ENCODE results near the gene CROCC. TPM values are rescaled to one million over a fixed set of nuclear protein-coding genes. Genes with fewer than 3 reads are reported as not detected.
A peak's percentile ranks its signal among the peaks of the same experiment; 100 is the strongest.

Gene CROCC
- total RNA-seq, 4 donors from 2014 or later, result 15.2 to 33.1 (median 22.1) TPM

DNA sequence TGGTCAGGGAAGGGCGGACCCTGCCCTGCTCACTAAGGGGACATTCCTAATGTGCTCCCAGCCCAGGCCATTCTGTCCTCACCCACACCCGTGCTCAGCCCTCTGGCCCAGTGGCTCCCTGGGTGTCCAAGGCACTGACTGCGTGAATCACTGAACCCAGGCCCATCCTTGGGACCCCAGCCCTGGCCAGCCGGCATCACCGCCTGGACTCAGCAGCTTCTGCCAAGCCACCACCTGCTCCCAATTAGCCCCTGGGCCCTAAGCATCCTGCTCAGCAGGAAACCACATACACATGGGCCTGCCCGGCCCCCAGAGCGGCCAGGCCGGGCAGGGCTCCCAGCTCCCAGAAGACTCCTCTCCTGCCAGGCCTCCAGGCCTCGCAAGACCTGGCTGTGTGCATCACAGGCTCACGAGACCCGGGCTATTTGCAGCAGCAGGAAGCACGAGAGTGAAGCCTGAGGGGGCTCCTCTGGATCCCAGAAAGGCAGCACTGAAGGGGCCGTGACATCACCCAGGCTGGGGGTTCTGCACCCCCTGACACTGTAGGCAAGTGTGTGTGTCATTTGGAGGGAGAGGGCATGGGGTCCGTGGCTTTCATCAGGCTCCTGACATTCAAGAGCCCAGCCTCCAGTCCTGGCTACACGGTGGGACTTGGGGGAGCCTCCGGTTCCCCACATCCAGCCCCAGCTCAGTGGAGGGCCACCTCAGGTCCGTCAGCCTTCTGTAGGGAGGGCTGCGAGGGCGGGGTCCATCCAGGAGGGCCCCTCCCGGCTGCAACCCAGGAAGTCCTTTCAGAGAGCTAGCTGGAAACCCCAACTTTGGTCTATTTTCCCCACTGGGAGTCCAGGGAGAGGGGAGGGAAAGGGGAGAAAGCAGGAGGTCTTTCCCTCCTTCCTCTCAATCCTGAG lies 57.1 kb downstream of the CROCC start:
- no peak for TF ChIP-seq POLR2A (IDR thresholded peaks at IDR 0.05)
- TF ChIP-seq, protein P1, sequence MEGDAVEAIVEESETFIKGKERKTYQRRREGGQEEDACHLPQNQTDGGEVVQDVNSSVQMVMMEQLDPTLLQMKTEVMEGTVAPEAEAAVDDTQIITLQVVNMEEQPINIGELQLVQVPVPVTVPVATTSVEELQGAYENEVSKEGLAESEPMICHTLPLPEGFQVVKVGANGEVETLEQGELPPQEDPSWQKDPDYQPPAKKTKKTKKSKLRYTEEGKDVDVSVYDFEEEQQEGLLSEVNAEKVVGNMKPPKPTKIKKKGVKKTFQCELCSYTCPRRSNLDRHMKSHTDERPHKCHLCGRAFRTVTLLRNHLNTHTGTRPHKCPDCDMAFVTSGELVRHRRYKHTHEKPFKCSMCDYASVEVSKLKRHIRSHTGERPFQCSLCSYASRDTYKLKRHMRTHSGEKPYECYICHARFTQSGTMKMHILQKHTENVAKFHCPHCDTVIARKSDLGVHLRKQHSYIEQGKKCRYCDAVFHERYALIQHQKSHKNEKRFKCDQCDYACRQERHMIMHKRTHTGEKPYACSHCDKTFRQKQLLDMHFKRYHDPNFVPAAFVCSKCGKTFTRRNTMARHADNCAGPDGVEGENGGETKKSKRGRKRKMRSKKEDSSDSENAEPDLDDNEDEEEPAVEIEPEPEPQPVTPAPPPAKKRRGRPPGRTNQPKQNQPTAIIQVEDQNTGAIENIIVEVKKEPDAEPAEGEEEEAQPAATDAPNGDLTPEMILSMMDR (IDR thresholded peaks at IDR 0.05), result no peak
- intact Hi-C loops (cut with DNase I), result no loop called here
- Histone ChIP-seq H3K9me3 (no peaks in the 10 kb centered on the region), H3K27me3 (no peaks in the 10 kb centered on the region), H3K27ac (peak overlapping the region; percentile 29 to 49 (median 46)), H3K4me3 (replicated peaks in 1 of 3) (no peak overlapping the region), H3K36me3 (no peaks in the 10 kb centered on the region), H3K4me1 (peaks cover 6 to 24% of the 10 kb centered on the region in 2 donors)
- peak; percentile 10 to 12 for DNase-seq
- WGBS, 2 donors, result 73 to 88% methylated on average over 14 to 19 of the region's 20 CpGs

DNA sequence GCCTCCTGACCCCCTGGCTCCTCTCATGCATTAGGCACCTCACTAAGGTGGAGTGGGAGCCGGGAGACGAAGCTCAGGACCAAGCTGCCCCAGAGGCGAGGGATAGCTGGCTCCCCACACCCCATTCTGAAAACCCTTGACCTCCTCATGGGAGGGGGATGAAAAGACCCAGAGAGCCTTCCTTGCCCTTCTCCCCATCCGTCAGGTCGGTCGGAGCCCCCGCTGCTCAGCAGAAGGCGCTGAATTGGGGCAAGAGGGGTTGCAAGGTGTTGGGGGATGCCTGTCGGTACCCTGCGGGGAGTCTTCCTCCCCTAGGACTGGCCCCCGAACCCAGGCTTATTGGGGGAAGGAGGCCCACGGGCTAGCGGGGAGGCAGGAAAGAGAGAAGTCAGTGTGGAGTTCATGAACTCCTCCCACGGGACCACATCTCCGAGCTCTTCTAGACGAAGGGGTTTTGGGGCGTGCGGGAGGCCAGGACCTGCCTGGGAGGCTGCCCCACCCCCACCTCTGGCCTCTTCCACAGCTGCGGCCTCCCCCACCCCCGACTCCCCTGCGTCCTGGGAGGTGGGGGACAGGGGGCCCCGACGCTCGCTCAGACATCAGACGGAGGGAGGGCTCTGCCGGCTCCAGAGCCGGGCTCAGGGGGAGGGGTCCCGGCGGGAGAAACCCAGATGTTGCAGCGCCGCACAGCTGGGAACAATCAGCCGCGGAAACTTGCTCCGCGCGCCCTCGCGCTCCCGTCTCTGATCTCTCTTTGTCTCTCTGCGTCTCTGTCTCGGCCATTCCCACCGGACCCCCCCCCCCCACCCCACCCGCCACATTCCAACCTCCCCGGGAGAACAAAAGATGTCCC lies 58.0 kb downstream of the CROCC start:
- DNase-seq, result no peak
- Histone ChIP-seq H3K36me3 (no peaks in the 10 kb centered on the region), H3K27ac (peak overlapping the region in 2 of 3 donors; percentile 46 to 49), H3K27me3 (no peaks in the 10 kb centered on the region), H3K4me1 (peaks cover 6 to 24% of the 10 kb centered on the region in 2 donors), H3K9me3 (no peaks in the 10 kb centered on the region), H3K4me3 (replicated peaks in 1 of 3) (peak overlapping the region in 1 of 3 donors; percentile 65)
- WGBS, 2 donors, result 24 to 41% methylated on average over 19 to 34 of the region's 44 CpGs
- TF ChIP-seq, protein P1 (IDR thresholded peaks at IDR 0.05), result no peak
- no peak for TF ChIP-seq POLR2A (IDR thresholded peaks at IDR 0.05)
- intact Hi-C loops (cut with DNase I), result no loop called here

DNA sequence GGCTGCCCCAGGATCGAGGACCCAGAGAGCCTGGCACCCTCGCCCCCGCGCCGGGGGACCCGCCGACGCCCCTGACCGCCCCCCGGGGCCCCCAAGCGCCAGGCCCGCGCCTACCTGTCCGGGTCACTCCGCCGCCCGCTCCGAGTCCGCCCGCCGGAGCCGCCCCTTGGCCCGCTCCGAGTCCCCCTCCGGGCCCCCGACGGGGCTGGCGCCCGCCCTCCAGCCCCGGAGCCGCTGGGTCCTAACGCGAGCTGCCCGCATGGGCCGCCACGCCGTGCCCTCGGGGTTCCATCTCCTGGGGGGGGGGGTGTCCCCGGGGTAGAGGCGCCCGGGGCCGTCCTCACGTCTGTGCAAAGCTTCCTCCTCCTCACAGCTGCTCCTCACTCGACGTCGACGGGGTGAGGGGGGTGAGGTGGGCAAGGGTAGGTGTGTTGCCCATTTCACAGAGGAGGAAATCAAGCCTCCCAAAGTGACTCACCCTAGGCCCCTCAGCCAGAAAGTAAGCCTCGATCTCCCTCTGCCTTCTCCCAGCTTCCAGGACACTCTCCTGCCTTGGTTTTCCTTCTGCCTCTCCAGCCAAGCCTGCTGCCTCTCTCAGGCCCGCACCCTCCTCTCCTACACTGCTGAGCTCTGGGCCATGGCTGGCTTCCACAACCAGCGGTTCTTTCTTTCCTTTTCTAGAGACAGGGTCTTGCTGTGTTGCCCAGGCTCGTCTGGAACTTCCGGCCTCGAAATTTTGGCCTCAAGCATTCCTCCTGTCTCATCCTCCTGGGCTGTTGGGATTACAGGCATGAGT lies 58.9 kb downstream of the CROCC start, which contains the start of gene MFAP2:
TSS of gene MFAP2 (minus strand) at position 148 of the 796 bp plus-strand sequence. CDS start 2,347 bp downstream, outside the sequence.
- DNase-seq, result no peak
- Histone ChIP-seq H3K36me3 (peaks cover under 1 to 2% of the 10 kb centered on the region in 2 donors), H3K27ac (peak within 1 kb of the TSS in 2 of 3 donors; percentile 46 to 49), H3K4me1 (peaks cover 6 to 21% of the 10 kb centered on the region in 2 donors), H3K4me3 (replicated peaks in 1 of 3) (peak within 1 kb of the TSS in 1 of 3 donors; percentile 65), H3K27me3 (no peaks in the 10 kb centered on the region), H3K9me3 (no peaks in the 10 kb centered on the region)
- TF ChIP-seq POLR2A (IDR thresholded peaks at IDR 0.05), result no peak
- TF ChIP-seq, protein P1 (IDR thresholded peaks at IDR 0.05), result no peak
- 34 to 38% methylated on average over 10 to 12 of the region's 53 CpGs for WGBS, 2 donors
- intact Hi-C loops (cut with DNase I), result no loop called here

DNA sequence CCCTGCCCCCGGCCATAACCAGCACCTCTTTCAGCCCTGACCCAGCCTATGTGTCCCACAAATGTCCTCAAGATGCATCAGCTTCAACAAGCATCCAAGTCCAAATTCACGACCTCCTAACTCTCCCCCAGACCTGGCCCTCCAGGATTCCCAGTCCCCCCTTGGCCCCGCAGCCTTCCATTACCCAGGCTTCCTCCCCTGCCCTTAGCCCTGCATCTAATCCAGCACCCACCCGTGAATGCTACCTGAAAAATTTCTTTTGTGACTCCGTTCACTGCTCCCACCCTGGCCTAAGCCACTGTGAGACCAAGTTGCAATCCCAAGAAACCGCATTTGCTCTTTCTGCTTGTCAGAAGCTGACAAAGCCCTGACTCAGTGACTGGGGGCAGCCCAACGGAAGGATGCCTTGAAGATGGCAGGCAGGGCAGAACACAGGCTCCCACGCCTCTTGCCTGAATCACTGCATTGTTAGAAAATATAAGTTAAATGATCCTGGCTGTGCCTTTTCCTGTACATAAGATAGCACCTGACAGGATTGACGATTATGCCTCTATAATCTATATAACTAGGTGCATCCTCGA lies 59.6 kb downstream of the CROCC start:
- peaks cover 6 to 7% of the 10 kb centered on the region in 2 donors for H3K36me3 ChIP-seq
- no peak overlapping the region for H3K27ac ChIP-seq
- intact Hi-C loops (cut with DNase I), result no loop called here
- H3K27me3 ChIP-seq, result no peaks in the 10 kb centered on the region
- TF ChIP-seq POLR2A (IDR thresholded peaks at IDR 0.05), result no peak
- TF ChIP-seq, protein P1 (IDR thresholded peaks at IDR 0.05), result no peak
- 84 to 91% methylated on average over 10 of the region's 10 CpGs for WGBS, 2 donors
- H3K4me3 ChIP-seq (replicated peaks in 1 of 3), result no peak overlapping the region
- peaks cover 6 to 21% of the 10 kb centered on the region in 2 donors for H3K4me1 ChIP-seq
- no peaks in the 10 kb centered on the region for H3K9me3 ChIP-seq
- DNase-seq, result no peak

Data from thyroid gland (tissue), 4 donors.